PFSK-1 (cell line): ENCODE results near the gene LAMB4.

Experiments used
- FOXP2 ChIP-seq: optimal IDR thresholded peaks from 2 replicates; pipeline ENCODE3; 2011; ENCODE audit warnings: borderline replicate concordance, control low read depth, inconsistent platforms; ENCODE audit not compliant: insufficient read depth; ENCODE audit errors: extremely low read length, extremely low read depth
- POLR2AphosphoS5 ChIP-seq: IDR thresholded peaks from 2 replicates; pipeline ENCODE4 v1.6.1; 2012; ENCODE audit warnings: low read depth, mild to moderate bottlenecking, control low read depth, low read length, moderate library complexity
- SIN3A ChIP-seq: IDR thresholded peaks from 2 replicates; pipeline ENCODE4 v1.6.1; 2012; ENCODE audit warnings: mild to moderate bottlenecking, low read length, moderate library complexity, borderline replicate concordance; ENCODE audit not compliant: insufficient read depth
- TAF1 ChIP-seq: IDR thresholded peaks from 2 replicates; pipeline ENCODE4 v1.6.1; 2012; ENCODE audit warnings: low read length, control low read depth, borderline replicate concordance; ENCODE audit not compliant: insufficient read depth
- TF ChIP-seq, protein P1 (sequence below), 2 experiments: IDR thresholded peaks; 2 replicates each; pipeline versions ENCODE4 v1.6.1 to v1.8.0; 2011 to 2012; ENCODE audit warnings: low read depth in 2 of 2, low read length in 2 of 2, control low read depth in 1 of 2, inconsistent platforms in 1 of 2, mild to moderate bottlenecking in 1 of 2, moderate library complexity in 1 of 2; ENCODE audit not compliant: insufficient read depth in 1 of 2

LAMB4 gene

DNA sequence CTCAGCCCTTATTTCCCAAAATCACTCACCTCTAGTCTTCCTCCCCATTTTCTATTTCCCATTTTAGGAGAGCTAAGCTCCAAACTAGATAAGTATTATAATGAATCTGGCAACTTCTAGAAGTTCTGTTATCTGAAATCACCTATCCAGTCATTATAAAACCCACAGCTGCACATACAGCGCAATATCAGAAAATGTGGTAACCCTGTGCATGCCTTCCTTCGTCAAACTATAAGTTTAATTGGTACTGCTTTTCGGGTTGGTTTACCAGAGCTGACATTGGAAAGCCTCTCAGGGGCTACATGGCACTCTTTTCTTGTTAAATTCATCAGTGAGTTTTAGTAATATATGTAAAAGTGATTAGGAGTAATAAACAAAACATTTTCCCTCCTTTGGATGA, 1.6 kb downstream of the LAMB4 start:
- TF ChIP-seq TAF1 (no peak), SIN3A (no peak), FOXP2 (no peak), POLR2AphosphoS5 (no peak)
- TF ChIP-seq, protein P1, sequence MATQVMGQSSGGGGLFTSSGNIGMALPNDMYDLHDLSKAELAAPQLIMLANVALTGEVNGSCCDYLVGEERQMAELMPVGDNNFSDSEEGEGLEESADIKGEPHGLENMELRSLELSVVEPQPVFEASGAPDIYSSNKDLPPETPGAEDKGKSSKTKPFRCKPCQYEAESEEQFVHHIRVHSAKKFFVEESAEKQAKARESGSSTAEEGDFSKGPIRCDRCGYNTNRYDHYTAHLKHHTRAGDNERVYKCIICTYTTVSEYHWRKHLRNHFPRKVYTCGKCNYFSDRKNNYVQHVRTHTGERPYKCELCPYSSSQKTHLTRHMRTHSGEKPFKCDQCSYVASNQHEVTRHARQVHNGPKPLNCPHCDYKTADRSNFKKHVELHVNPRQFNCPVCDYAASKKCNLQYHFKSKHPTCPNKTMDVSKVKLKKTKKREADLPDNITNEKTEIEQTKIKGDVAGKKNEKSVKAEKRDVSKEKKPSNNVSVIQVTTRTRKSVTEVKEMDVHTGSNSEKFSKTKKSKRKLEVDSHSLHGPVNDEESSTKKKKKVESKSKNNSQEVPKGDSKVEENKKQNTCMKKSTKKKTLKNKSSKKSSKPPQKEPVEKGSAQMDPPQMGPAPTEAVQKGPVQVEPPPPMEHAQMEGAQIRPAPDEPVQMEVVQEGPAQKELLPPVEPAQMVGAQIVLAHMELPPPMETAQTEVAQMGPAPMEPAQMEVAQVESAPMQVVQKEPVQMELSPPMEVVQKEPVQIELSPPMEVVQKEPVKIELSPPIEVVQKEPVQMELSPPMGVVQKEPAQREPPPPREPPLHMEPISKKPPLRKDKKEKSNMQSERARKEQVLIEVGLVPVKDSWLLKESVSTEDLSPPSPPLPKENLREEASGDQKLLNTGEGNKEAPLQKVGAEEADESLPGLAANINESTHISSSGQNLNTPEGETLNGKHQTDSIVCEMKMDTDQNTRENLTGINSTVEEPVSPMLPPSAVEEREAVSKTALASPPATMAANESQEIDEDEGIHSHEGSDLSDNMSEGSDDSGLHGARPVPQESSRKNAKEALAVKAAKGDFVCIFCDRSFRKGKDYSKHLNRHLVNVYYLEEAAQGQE (IDR thresholded peaks at IDR 0.05; ENCODE audit: insufficient read depth in 1 of 2, low read depth in 2 of 2, low read length in 2 of 2): no peak

DNA sequence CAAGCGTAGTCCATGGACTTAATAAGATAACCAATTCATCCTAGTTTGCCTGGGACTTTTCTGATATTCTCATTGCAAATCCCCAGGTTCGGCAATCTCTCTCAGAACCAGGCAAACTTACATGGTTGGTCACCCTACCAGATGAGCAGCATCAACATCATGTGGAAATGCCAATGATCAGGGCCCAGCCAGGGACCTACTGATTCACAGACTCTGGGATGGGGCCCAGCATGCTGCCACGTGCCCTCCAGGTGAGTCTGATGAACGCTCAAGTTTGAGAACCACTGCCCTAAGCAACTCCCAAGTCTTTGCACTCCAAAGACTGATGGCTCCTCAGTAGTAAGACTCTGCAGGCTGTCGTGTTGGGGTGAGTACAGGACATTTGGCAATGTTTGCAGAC, 2.7 kb downstream of the LAMB4 start:
- no peak for TF ChIP-seq POLR2AphosphoS5
- TF ChIP-seq FOXP2: no peak
- no peak for TF ChIP-seq TAF1
- TF ChIP-seq, protein P1 (IDR thresholded peaks at IDR 0.05; ENCODE audit: insufficient read depth in 1 of 2, low read depth in 2 of 2, low read length in 2 of 2): no peak
- TF ChIP-seq SIN3A: no peak

DNA sequence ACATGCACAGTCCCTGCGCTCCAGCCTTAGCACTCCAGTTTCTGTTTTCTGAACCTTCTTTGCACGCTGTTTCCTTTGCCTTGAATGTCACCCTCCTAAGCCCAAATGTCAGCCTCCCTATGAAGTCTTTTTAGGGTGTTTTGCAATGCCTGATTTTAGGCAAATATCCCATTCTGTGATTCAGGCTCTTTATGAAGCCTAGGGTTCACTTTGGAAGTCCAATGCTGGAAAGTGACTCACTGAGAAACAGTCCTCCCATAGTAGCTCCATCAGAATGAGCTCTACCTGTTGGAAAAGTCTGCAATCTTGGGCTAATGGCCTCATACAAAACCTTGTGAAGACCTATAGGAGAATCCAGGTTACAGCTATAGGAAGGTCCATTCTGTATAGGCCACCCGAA, 5.3 kb downstream of the LAMB4 start:
- TF ChIP-seq TAF1 (no peak), SIN3A (no peak), FOXP2 (no peak), POLR2AphosphoS5 (no peak)
- TF ChIP-seq, protein P1 (IDR thresholded peaks at IDR 0.05; ENCODE audit: insufficient read depth in 1 of 2, low read depth in 2 of 2, low read length in 2 of 2): no peak

DNA sequence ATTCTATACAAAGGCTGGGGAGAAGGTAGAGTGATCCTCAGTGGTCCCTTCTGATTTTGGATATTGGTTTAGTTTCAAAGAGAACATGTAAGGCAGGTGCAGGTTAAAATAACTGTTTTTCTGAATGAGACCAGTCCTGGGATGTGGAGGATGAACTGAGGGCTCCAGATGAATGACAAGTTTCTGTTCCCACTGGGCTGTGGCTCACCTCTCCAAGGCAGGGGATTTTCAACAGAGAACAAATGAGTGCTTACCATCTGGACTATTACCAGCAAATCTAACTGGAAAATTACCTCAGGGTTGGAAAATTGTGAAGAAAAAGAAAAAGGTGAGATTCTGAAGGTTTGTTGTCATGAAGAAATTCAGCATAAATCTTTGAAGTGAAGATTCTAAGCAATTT, 8.0 kb downstream of the LAMB4 start:
- TF ChIP-seq SIN3A (no peak), FOXP2 (no peak), POLR2AphosphoS5 (no peak), TAF1 (no peak)
- TF ChIP-seq, protein P1 (IDR thresholded peaks at IDR 0.05; ENCODE audit: insufficient read depth in 1 of 2, low read depth in 2 of 2, low read length in 2 of 2): no peak

DNA sequence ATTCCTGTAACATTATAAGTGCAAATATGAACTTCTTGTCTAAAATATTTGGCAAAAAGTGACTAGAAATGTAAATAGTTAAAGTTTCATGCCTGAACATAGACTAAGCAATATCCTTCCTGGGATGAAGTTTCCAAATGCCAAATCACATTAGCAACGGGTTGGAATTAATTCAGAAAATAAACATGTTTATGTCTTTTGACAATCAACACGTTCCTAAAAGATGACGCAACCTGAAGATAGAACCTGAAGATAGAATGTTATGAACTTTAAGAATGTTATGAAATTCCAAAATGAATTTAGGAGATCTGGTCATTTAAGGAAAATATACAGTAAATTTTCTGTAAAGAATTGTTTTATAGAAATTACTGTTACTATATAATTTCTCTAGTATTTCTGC, 9.2 kb downstream of the LAMB4 start:
- TF ChIP-seq FOXP2 (no peak), TAF1 (no peak), POLR2AphosphoS5 (no peak), SIN3A (no peak)
- TF ChIP-seq, protein P1 (IDR thresholded peaks at IDR 0.05; ENCODE audit: insufficient read depth in 1 of 2, low read depth in 2 of 2, low read length in 2 of 2): no peak
